Testis (tissue), 2 donors: ENCODE results near the gene PPP6R3.

ENCODE experiments used
- CTCF ChIP-seq, 3 experiments: fragments of 450-650 bp in 2 of 3; fragments of 200-600 bp in 1 of 3; sonication (generic) in 1 of 3; IDR thresholded peaks; one replicate each; pipeline ENCODE4 v1.5.1; 2016 to 2019; ENCODE audit warnings: antibody characterized with exemption in 3 of 3, mild to moderate bottlenecking in 2 of 3, moderate library complexity in 1 of 3
- POLR2A ChIP-seq: fragments of 450-650 bp; IDR thresholded peaks from one replicate; pipeline ENCODE4 v1.6.1; 2017; ENCODE audit warnings: antibody characterized with exemption, mild to moderate bottlenecking, moderate library complexity

- no peak for TF ChIP-seq POLR2A
- peak in 1 of 3 experiments; percentile 6 for TF ChIP-seq CTCF (IDR thresholded peaks at IDR 0.05)
Observed at GRCh38 chr11:68459886-68460740, 439 bp upstream of the PPP6R3 start.
